Gastrocnemius medialis (tissue), 4 donors: ENCODE data around the gene KCNJ10. TPM values are rescaled to one million over a fixed set of nuclear protein-coding genes. Genes with fewer than 3 reads are reported as not detected.

ENCODE experiments used
- ATAC-seq, 2 donors: fragments of 150-250 bp; one replicate each; pipeline ENCODE4 v1.9.1; 2016
- DNase-seq, 2 donors: peaks; one replicate each; pipeline ENCODE4 v3.0.0-alpha.2; 2019
- H3K27ac ChIP-seq, 4 donors: fragments of 200-600 bp; sonication (generic); 1 replicate in 1 of 4; 2 replicates in 3 of 4; pipeline ENCODE4 v1.5.1; 2016 to 2018; ENCODE audit warnings: mild to moderate bottlenecking in 2 of 4, moderate library complexity in 1 of 4
- H3K27me3 ChIP-seq, 3 donors: fragments of 200-600 bp; sonication (generic) in 2 of 3; 1 replicate in 1 of 3; 2 replicates in 2 of 3; pipeline versions ENCODE4 v1.5.1 to v1.6.0; 2016 to 2019; ENCODE audit warnings: mild to moderate bottlenecking in 1 of 3, moderate library complexity in 1 of 3
- H3K36me3 ChIP-seq, 2 donors: fragments of 200-600 bp; sonication (generic) in 1 of 2; one replicate each; pipeline ENCODE4 v1.5.1; 2017 to 2018
- H3K4me1 ChIP-seq, 2 donors: fragments of 200-600 bp; sonication (generic) in 1 of 2; one replicate each; pipeline ENCODE4 v1.5.1; 2016 to 2017; ENCODE audit warnings: mild to moderate bottlenecking in 2 of 2
- H3K4me3 ChIP-seq, 4 donors: fragments of 200-600 bp; sonication (generic) in 3 of 4; 1 replicate in 1 of 4; 2 replicates in 3 of 4; pipeline ENCODE4 v1.5.1; 2016 to 2019; ENCODE audit warnings: mild to moderate bottlenecking in 2 of 4
- H3K9me3 ChIP-seq, 3 donors: fragments of 200-600 bp; sonication (generic) in 2 of 3; 1 replicate in 1 of 3; 2 replicates in 2 of 3; pipeline ENCODE4 v1.5.1; 2016 to 2019
- POLR2A ChIP-seq, 2 donors: fragments of 450-650 bp; IDR thresholded peaks; one replicate each; pipeline ENCODE4 v1.6.1; 2017; ENCODE audit warnings: antibody characterized with exemption in 2 of 2, mild to moderate bottlenecking in 2 of 2, moderate library complexity in 2 of 2
- in situ Hi-C, 4 donors: fragments of 200-750 bp; cut with MboI; loops; one replicate each; pipeline versions ENCODE4 v1.15.0 to v1.8.0; 2017; ENCODE audit warnings: low sequenced_read_pairs in 4 of 4
- intact Hi-C: fragments of 100-400 bp; cut with DNase I; formaldehyde crosslinking; loops from one replicate; pipeline ENCODE4 v1.15.1; 2023; ENCODE audit warnings: low total_unique reads
- total RNA-seq, 4 donors: library from RNA; depleted of rRNA; stranded (reverse); fragments of >200 nt; gene quantifications; one replicate each; pipeline versions ENCODE4 v1.1.0 to v1.2.3, GENCODE V29; 2016
- TF ChIP-seq, protein P1 (sequence below), 5 experiments: fragments of 450-650 bp in 3 of 5; fragments of 200-600 bp in 2 of 5; sonication (generic) in 2 of 5; IDR thresholded peaks in 4 of 5; conservative IDR thresholded peaks in 1 of 5; 1 replicate in 4 of 5; 2 replicates in 1 of 5; pipeline ENCODE4 v1.5.1; 2016 to 2019; ENCODE audit warnings: antibody characterized with exemption in 5 of 5, mild to moderate bottlenecking in 3 of 5, moderate library complexity in 3 of 5

The KCNJ10 gene
- total RNA-seq, 4 donors from 2014 or later, result not detected

DNA sequence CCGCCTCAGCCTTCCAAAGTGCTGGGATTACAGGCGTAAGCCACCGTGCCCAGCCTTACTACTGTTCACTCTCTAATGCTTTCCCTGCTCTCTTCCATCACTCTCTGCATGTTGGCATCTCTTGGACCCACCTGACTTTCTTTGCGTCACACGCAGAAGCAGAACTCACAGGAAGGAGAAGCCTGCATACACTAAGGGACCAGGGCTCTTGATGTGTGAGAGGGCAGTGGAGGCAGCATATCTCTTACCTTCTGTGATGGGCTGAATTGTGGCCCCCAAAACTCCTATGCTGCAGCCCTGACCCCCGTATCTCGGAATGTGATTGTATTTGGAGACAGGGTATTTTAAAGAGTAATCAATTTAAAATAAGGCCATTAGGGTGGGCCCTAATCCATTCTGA lies 89.2 kb downstream of the KCNJ10 start:
- in situ Hi-C loops (no loop called here), intact Hi-C loops (no loop called here)
- ATAC-seq (no peak), DNase-seq (no peak)
- H3K27ac ChIP-seq, result no peak overlapping the region
- peaks cover 0 to 8% (median 0%) of the 10 kb centered on the region in 3 donors for H3K27me3 ChIP-seq
- no peaks in the 10 kb centered on the region for H3K36me3 ChIP-seq
- H3K9me3 ChIP-seq, result no peaks in the 10 kb centered on the region
- H3K4me1 ChIP-seq, result no peaks in the 10 kb centered on the region
- H3K4me3 ChIP-seq, result no peak overlapping the region
- TF ChIP-seq, protein P1, sequence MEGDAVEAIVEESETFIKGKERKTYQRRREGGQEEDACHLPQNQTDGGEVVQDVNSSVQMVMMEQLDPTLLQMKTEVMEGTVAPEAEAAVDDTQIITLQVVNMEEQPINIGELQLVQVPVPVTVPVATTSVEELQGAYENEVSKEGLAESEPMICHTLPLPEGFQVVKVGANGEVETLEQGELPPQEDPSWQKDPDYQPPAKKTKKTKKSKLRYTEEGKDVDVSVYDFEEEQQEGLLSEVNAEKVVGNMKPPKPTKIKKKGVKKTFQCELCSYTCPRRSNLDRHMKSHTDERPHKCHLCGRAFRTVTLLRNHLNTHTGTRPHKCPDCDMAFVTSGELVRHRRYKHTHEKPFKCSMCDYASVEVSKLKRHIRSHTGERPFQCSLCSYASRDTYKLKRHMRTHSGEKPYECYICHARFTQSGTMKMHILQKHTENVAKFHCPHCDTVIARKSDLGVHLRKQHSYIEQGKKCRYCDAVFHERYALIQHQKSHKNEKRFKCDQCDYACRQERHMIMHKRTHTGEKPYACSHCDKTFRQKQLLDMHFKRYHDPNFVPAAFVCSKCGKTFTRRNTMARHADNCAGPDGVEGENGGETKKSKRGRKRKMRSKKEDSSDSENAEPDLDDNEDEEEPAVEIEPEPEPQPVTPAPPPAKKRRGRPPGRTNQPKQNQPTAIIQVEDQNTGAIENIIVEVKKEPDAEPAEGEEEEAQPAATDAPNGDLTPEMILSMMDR (IDR thresholded peaks at IDR 0.05 in 4 of 5, conservative IDR thresholded peaks at IDR 0.05 in 1 of 5), result no peak
- TF ChIP-seq POLR2A (IDR thresholded peaks at IDR 0.05), result no peak

- DNase-seq (no peak), ATAC-seq (no peak)
- Histone ChIP-seq H3K27me3 (peaks cover 0 to 8% (median 3%) of the 10 kb centered on the region in 3 donors), H3K4me3 (no peak overlapping the region), H3K27ac (no peak overlapping the region), H3K36me3 (no peaks in the 10 kb centered on the region), H3K9me3 (no peaks in the 10 kb centered on the region), H3K4me1 (no peaks in the 10 kb centered on the region)
- in situ Hi-C loops (no loop called here), intact Hi-C loops (no loop called here)
- TF ChIP-seq, protein P1 (IDR thresholded peaks at IDR 0.05 in 4 of 5, conservative IDR thresholded peaks at IDR 0.05 in 1 of 5), result no peak
- TF ChIP-seq POLR2A (IDR thresholded peaks at IDR 0.05), result no peak
These were observed 89.9 kb downstream of the KCNJ10 start for GRCh38 chr1:159980076-159980475.

GRCh38 chr1:159979257-159979656 lies 90.7 kb downstream of the KCNJ10 start:
- Histone ChIP-seq H3K4me3 (no peak overlapping the region), H3K4me1 (no peaks in the 10 kb centered on the region), H3K36me3 (no peaks in the 10 kb centered on the region), H3K27ac (no peak overlapping the region), H3K9me3 (no peaks in the 10 kb centered on the region), H3K27me3 (peaks cover 0 to 8% (median 3%) of the 10 kb centered on the region in 3 donors)
- ATAC-seq (no peak), DNase-seq (no peak)
- TF ChIP-seq POLR2A (IDR thresholded peaks at IDR 0.05), result no peak
- TF ChIP-seq, protein P1 (IDR thresholded peaks at IDR 0.05 in 4 of 5, conservative IDR thresholded peaks at IDR 0.05 in 1 of 5), result no peak
- intact Hi-C loops (no loop called here), in situ Hi-C loops (no loop called here)

GRCh38 chr1:159978107-159978398 lies 91.9 kb downstream of the KCNJ10 start:
- TF ChIP-seq, protein P1 (IDR thresholded peaks at IDR 0.05 in 4 of 5, conservative IDR thresholded peaks at IDR 0.05 in 1 of 5), result no peak
- no peak for TF ChIP-seq POLR2A (IDR thresholded peaks at IDR 0.05)
- Histone ChIP-seq H3K4me1 (no peaks in the 10 kb centered on the region), H3K27me3 (peaks cover 0 to 8% (median 3%) of the 10 kb centered on the region in 3 donors), H3K36me3 (no peaks in the 10 kb centered on the region), H3K27ac (no peak overlapping the region), H3K9me3 (no peaks in the 10 kb centered on the region), H3K4me3 (no peak overlapping the region)
- DNase-seq, result no peak
- in situ Hi-C loops, result no loop called here
- intact Hi-C loops, result no loop called here
- no peak for ATAC-seq

DNA sequence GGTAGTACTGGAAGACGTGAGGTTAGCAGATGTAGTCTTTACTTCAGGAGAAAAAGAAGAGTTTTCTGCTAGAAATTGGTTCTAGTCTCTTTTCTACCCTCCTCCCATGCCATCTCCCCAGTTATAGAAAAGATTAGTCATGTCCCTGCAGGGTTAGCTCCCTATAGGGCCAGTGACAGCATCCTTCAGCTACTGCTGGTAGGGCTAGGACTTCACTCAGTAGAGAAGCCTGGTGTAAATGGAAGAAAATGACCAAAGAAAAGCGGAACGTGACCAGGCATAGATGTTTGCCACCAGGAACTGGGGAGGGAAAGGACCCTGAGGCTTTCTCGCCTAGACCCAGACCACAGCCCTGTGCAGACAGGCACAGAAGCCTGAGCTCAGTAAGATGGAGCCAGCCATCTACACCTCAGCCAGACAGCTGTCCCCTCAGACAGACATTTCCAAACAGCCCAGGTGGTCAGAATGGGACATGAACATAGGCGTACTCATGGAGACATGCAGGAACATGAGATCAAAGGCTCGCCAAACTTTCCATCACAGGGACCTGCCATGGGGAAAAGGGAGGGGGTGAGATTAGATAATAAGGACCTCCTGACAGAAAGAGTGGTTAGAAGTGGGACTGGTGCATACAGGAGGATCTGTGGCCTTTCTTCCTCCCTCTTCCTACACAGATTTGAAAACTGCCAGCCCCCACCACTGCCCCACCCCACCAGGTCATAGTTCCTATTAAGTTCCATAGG lies 92.4 kb downstream of the KCNJ10 start:
- in situ Hi-C loops (no loop called here), intact Hi-C loops (no loop called here)
- peaks cover 0 to 8% (median 3%) of the 10 kb centered on the region in 3 donors for H3K27me3 ChIP-seq
- no peak overlapping the region for H3K4me3 ChIP-seq
- ATAC-seq, result no peak
- no peak overlapping the region for H3K27ac ChIP-seq
- H3K36me3 ChIP-seq, result no peaks in the 10 kb centered on the region
- H3K9me3 ChIP-seq, result no peaks in the 10 kb centered on the region
- TF ChIP-seq POLR2A (IDR thresholded peaks at IDR 0.05), result no peak
- TF ChIP-seq, protein P1 (IDR thresholded peaks at IDR 0.05 in 4 of 5, conservative IDR thresholded peaks at IDR 0.05 in 1 of 5), result no peak
- H3K4me1 ChIP-seq, result no peaks in the 10 kb centered on the region
- no peak for DNase-seq
